SK-MEL-5 (cell line): ENCODE measurements around the gene PDE11A. TPM values are rescaled to one million over a fixed set of nuclear protein-coding genes. Genes with fewer than 3 reads are reported as not detected.

Experiments used
- DNase-seq: peaks from one replicate; pipeline ENCODE4 v3.0.0-alpha.2; 2016; ENCODE audit warnings: low read depth, low spot score
- in situ Hi-C: cut with HindIII; loops from 2 replicates; pipeline ENCODE4 v1.10.0; 2016; ENCODE audit warnings: low sequenced_read_pairs, high pct_unique_total_duplicates, low pct_unique_long_range_greater_than_20kb
- small RNA-seq, 2 experiments: library from RNA; depleted of rRNA; stranded (forward); fragments of <200 nt; gene quantifications; one replicate each; pipeline ENCODE3, GENCODE V24; 2014
- total RNA-seq: library from RNA; depleted of rRNA; stranded (reverse); fragments of >200 nt; shearing (Covaris generic); gene quantifications from 2 replicates; pipeline ENCODE4 v1.2.3, GENCODE V29; 2014; rRNA removed

PDE11A gene
- total RNA-seq, 1 experiment from 2014 or later, result 1.7 TPM

DNA sequence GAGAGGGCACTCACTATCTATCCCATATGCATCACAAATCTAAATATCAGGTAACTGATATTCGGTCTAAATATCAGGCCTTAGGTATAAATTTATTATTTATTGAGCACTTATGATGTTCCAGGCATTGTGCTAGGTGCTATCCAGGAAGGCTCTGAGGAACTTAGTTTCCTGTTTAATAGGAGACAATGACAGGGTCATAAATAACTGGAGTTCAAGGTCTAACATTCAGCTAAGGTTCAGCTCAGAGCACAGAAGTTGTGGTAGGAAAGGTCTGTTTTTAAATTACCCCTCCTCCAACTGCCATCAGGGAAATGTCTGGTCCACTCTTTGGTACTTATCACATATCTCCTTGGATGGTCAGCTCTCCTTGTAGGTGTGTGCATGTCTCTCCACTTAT lies 486.4 kb downstream of the PDE11A start:
- DNase-seq, result no peak
- in situ Hi-C loops, result no loop called here

DNA sequence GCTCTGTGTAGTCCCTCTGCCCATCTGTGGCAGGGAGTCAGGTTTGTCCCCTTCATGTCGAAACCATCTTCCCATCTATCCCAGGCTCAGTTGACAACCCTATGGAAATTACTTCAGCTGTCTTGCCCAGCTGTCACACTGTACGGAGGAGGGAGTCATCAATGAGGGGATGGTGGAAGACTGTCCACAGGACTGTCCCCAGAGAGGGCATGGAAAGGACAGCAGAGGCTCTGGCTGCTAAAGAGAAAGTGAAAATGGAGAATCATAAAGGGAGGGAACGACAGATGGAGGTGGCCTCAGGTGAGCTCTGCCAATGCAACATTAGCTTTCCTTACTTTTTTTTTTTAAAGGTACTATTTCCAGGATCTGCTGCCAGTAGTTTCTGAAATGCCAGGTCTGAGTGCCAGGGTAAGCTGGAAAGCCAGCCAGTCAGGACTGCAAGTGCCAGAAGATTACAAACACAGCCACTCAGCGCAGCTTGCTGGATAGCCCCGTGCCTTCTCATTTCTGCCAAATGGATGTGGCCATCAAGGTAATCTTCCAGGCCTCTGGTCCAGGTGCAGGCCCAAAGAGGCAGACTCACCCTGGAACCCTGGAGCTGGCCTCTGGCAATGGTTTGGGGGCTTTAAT lies 487.2 kb downstream of the PDE11A start:
- DNase-seq, result no peak
- in situ Hi-C loops, result no loop called here

DNA sequence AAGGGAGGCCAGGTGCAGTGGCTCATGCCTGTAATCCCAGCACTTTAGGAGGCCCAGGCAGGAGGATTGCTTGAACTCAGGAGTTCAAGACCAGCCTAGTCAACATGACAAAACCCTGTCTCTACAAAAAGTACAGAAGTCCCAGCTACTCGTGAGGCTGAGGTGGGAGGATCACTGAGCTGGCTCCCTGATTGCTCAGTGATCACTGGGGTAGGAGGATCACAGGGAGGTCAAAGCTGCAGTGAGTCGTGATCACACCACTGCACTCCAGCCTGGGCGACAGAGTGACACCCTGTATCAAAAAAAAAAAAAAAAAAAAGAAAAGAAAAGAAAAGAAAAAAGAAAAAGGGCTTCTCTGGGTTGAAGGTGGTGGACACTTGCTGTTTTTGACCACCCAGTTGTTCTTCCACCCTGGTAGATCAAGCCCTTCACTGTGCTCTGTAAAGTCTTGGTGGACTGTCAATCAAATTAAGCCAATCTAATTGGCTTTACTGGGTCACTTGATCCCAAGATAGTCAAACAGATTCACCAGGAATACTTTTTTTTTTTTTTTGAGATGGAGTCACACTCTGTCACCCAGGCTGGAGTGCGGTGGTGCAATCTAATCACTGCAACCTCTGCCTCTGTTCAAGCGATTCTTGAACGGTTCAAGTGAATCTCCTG lies 488.4 kb downstream of the PDE11A start:
- in situ Hi-C loops, result no loop called here
- DNase-seq, result no peak

DNA sequence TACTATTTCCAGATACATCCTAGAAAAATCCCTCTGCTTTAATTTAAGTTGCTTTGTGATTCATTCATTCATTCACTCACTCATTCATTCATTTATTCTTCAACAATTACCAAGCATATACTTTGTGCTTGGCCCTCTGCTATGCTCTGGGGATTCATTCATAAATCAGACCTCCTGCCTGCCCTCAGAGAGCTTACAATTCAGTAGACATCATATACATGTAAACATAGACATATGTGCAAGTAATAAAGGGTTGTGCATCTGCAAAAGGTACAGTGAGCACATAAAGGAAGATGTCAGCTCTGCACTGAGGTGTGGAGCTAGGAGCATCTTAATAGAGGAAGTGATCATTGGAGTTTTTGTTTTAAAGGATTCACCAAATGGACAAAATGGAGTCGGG lies 490.6 kb downstream of the PDE11A start:
- DNase-seq, result no peak
- in situ Hi-C loops, result no loop called here

DNA sequence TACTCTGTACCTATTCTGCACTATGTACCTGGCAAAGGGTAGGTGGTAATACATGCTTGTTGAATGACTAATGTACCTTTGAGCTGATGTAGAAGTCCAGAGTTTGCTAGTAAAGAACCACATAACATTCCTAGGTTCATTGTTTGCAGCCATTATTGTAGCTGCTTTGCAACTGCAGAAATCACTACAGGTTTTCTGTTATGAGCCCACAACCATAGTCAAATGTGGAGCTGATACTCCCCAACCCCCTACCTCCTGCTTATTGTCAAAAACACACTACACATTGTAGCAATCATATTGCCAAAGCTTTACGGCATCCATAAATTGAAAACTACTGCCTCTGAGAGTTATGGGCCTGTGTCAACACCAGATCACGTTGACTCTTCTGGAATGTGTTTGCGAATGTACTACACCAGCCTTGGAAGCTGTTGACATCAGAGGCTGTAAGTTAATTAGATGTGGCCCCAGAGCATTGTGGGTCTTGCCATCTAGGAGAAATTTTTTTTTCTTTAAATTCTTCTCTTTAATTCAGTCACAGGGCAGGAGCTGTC lies 493.0 kb downstream of the PDE11A start:
- in situ Hi-C loops, result no loop called here
- DNase-seq, result no peak

DNA sequence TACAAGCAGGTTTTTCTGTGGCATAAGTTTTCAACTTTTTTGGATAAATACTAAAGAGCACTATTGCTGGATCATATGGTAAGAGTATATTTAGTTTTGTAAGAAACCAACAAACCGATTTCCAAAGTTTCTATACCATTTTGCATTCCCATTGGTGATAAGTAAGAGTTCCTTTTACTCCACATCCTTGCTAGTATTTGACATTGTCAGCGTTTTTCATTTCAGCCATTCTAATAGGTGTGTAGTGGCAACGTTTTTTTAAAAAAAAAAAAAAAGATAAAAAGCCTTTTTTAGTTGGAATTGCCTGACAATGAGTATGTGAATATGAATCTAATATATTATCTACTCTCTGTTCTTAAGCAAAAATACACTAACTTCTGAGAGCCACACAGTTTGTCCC lies 494.1 kb downstream of the PDE11A start:
- no peak for DNase-seq
- in situ Hi-C loops, result no loop called here

DNA sequence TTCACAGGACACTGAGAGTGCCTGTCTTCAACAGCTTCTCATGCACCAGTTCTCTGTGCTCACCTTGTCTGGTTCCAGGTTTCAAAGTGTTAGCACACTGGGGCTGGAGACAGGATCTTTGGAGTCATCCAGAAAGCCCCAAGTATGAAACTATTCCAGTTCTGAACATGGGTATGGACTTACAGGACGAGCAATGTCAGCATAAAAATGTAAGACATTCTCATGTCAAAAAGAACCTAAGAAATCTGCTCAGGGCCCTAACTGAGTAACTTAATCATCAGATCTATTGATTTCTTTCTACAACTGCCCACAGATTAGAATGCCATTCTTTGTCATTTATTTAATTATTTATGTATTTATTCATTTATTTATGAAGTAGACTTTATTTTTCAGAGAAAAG lies 495.5 kb downstream of the PDE11A start:
- DNase-seq, result no peak

DNA sequence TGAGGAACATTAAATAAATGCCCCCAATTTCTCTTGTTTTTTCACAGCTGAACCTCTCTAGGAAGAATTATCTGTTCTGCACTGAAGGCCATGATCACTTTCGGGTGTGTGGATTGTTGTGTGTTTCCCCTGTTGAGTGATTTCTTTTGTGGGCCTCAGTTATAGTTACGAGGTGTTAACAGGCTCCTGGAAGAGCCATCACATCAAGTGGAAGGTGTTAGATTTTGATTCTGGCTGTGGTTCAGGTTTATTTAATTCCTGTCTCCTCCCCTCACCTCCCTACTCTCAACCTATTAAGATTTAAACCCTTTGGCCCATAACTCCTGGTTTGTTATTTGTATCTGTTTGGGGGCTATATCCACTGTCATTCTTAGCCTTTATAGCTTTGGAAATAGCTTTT lies 497.2 kb downstream of the PDE11A start:
- DNase-seq, result no peak
- in situ Hi-C loops, result no loop called here

More for the DNA sequence above, 495.5 kb downstream of the PDE11A start:
- in situ Hi-C loops, result no loop called here

DNA sequence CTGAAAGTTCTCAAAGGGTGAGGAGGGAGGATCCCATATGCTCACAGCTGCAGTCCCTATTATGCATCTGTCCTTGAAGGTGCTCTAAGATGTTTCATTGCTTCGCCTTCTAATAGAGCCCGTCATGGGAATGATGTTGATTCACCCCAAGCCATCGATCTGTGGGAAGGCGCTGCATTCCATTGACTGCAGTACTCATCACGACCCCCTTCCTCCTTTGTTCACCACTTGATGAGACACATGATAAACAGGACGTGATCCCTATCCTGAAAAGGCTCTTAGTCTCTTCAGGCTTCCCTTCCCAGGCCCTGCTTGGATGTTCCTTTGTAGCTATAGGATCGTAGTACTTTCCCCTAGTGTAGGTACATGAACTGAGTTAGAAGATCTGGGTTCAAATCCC lies 498.2 kb downstream of the PDE11A start:
- no peak for DNase-seq

More for the DNA sequence above, 498.2 kb downstream of the PDE11A start:
- in situ Hi-C loops, result no loop called here

Small RNAs within 50 kb of the gene (small RNA-seq; reads per million reads assigned to genes)
- gene AC011998.1 (0 reads per million in 2 experiments), gene RNU6-629P (0.02 to 1.2 reads per million in 2 experiments)

Other genes with a start within 250 kb of the PDE11A start
- gene RBM45, start 39.7 kb upstream of the PDE11A start, total RNA-seq, result 21.5 and 24.6 TPM in 2 replicates
- 3.7 and 5.1 TPM in 2 replicates for gene OSBPL6, start 121.7 kb upstream of the PDE11A start, total RNA-seq